H9 (cell line): ENCODE results near the gene STAU1. TPM values are rescaled to one million over a fixed set of nuclear protein-coding genes. Genes with fewer than 3 reads are reported as not detected.

Source experiments
- DNase-seq: peaks from one replicate; pipeline ENCODE4 v3.0.0-alpha.2; 2017
- H2AFZ ChIP-seq: one replicate; pipeline ENCODE4 v1.6.1; 2013; ENCODE audit warnings: mild to moderate bottlenecking, low read length, control low read depth, moderate library complexity
- H2AK5ac ChIP-seq: 2 replicates; pipeline ENCODE4 v1.6.1; 2013; ENCODE audit warnings: low read length, control low read depth, mixed read lengths; ENCODE audit not compliant: insufficient read length
- H2BK120ac ChIP-seq: one replicate; pipeline ENCODE4 v1.6.1; 2013; ENCODE audit warnings: low read depth, mild to moderate bottlenecking, low read length, control low read depth, inconsistent platforms; ENCODE audit not compliant: poor library complexity, severe bottlenecking
- H2BK12ac ChIP-seq: 2 replicates; pipeline ENCODE4 v1.6.1; 2013; ENCODE audit warnings: low read length, control low read depth, mixed read lengths, low read depth; ENCODE audit not compliant: insufficient read length
- H2BK15ac ChIP-seq: 2 replicates; pipeline ENCODE4 v1.6.1; 2013; ENCODE audit warnings: low read depth, low read length, control low read depth
- H2BK20ac ChIP-seq: one replicate; pipeline ENCODE4 v1.6.1; 2013; ENCODE audit warnings: low read depth, mild to moderate bottlenecking, low read length, control low read depth, inconsistent platforms; ENCODE audit not compliant: poor library complexity, severe bottlenecking
- H2BK5ac ChIP-seq: 2 replicates; pipeline ENCODE4 v1.6.1; 2013; ENCODE audit warnings: low read length, control low read depth, mixed read lengths; ENCODE audit not compliant: insufficient read length
- H3K14ac ChIP-seq: 2 replicates; pipeline ENCODE4 v1.6.1; 2013; ENCODE audit warnings: low read length, control low read depth; ENCODE audit not compliant: insufficient read depth
- H3K18ac ChIP-seq: 2 replicates; pipeline ENCODE4 v1.6.1; 2013; ENCODE audit warnings: low read depth, mild to moderate bottlenecking, mixed read lengths, low read length, control low read depth; ENCODE audit not compliant: insufficient read length
- H3K23ac ChIP-seq: 2 replicates; pipeline ENCODE4 v1.6.1; 2013; ENCODE audit warnings: low read length, control low read depth, mixed read lengths, low read depth; ENCODE audit not compliant: insufficient read length
- H3K23me2 ChIP-seq: 2 replicates; pipeline ENCODE4 v1.6.1; 2013; ENCODE audit warnings: low read depth, mild to moderate bottlenecking, mixed read lengths, low read length, control low read depth; ENCODE audit not compliant: insufficient read length, poor library complexity, severe bottlenecking
- H3K27ac ChIP-seq: 2 replicates; pipeline ENCODE4 v1.5.1; 2013; ENCODE audit warnings: low read length, control low read depth, mixed read lengths, low read depth; ENCODE audit not compliant: insufficient read length
- H3K27me3 ChIP-seq: 2 replicates; pipeline ENCODE4 v1.6.1; 2013; ENCODE audit warnings: low read length, control low read depth, inconsistent platforms; ENCODE audit not compliant: insufficient read depth
- H3K4ac ChIP-seq: 2 replicates; pipeline ENCODE4 v1.6.1; 2013; ENCODE audit warnings: low read depth, mild to moderate bottlenecking, control low read depth, inconsistent platforms, low read length, moderate library complexity
- H3K4me1 ChIP-seq: 2 replicates; pipeline ENCODE4 v1.6.1; 2013; ENCODE audit warnings: low read length, control low read depth, inconsistent platforms; ENCODE audit not compliant: insufficient read depth
- H3K4me2 ChIP-seq: 2 replicates; pipeline ENCODE4 v1.6.1; 2013; ENCODE audit warnings: low read length, control low read depth, mixed read lengths; ENCODE audit not compliant: insufficient read length, insufficient read depth
- H3K56ac ChIP-seq: 2 replicates; pipeline ENCODE4 v1.6.1; 2013; ENCODE audit warnings: low read depth, mild to moderate bottlenecking, mixed read lengths, low read length, control low read depth; ENCODE audit not compliant: insufficient read length
- H3K79me1 ChIP-seq: 2 replicates; pipeline ENCODE4 v1.6.1; 2013; ENCODE audit warnings: low read depth, mild to moderate bottlenecking, moderate library complexity, low read length, control low read depth, inconsistent platforms; ENCODE audit not compliant: insufficient read depth, poor library complexity, severe bottlenecking
- H3K79me2 ChIP-seq: 2 replicates; pipeline ENCODE4 v1.6.1; 2013; ENCODE audit warnings: low read length, control low read depth, inconsistent platforms; ENCODE audit not compliant: insufficient read depth
- H3K9ac ChIP-seq: 2 replicates; pipeline ENCODE4 v1.6.1; 2013; ENCODE audit warnings: low read length, control low read depth, mixed read lengths; ENCODE audit not compliant: insufficient read length; ENCODE audit errors: extremely low read depth
- H3K9me3 ChIP-seq: one replicate; pipeline ENCODE4 v1.6.1; 2013; ENCODE audit warnings: low read depth, low read length, inconsistent platforms; ENCODE audit not compliant: control insufficient read depth
- H3T11ph ChIP-seq: one replicate; pipeline ENCODE4 v1.6.1; 2013; ENCODE audit warnings: mild to moderate bottlenecking, low read length, control low read depth, inconsistent platforms
- H4K20me1 ChIP-seq: one replicate; pipeline ENCODE4 v1.6.1; 2013; ENCODE audit not compliant: control insufficient read depth, insufficient read length, insufficient read depth
- H4K5ac ChIP-seq: 2 replicates; pipeline ENCODE4 v1.6.1; 2013; ENCODE audit warnings: low read depth, mild to moderate bottlenecking, mixed read lengths, low read length, control low read depth; ENCODE audit not compliant: insufficient read length
- H4K8ac ChIP-seq: replicated peaks from 2 replicates; pipeline ENCODE4 v1.6.1; 2013; ENCODE audit warnings: low read length, control low read depth, mixed read lengths, low read depth; ENCODE audit not compliant: insufficient read length
- H4K91ac ChIP-seq: 2 replicates; pipeline ENCODE4 v1.6.1; 2013; ENCODE audit warnings: low read depth, mild to moderate bottlenecking, moderate library complexity, mixed read lengths, low read length, control low read depth; ENCODE audit not compliant: insufficient read length
- H3K27ac Mint-ChIP-seq, 3 experiments: 2 replicates in 2 of 3; 3 replicates in 1 of 3; pipeline ENCODE4 v1.8.0; 2020 to 2021; ENCODE audit warnings: mixed read lengths in 3 of 3, mild to moderate bottlenecking in 1 of 3, moderate library complexity in 1 of 3
- H3K27me3 Mint-ChIP-seq: 2 replicates; pipeline ENCODE4 v1.8.0; 2021; ENCODE audit warnings: low read depth, mild to moderate bottlenecking, moderate library complexity, mixed read lengths
- H3K36me3 Mint-ChIP-seq, 3 experiments: 2 replicates in 2 of 3; 3 replicates in 1 of 3; pipeline ENCODE4 v1.8.0; 2020 to 2021; ENCODE audit warnings: low read depth in 3 of 3, mixed read lengths in 3 of 3; ENCODE audit not compliant: insufficient read depth in 1 of 3
- H3K4me1 Mint-ChIP-seq, 2 experiments: 2 replicates each; pipeline ENCODE4 v1.8.0; 2020; ENCODE audit warnings: mixed read lengths in 2 of 2
- H3K4me3 Mint-ChIP-seq, 2 experiments: 2 replicates in 1 of 2; 3 replicates in 1 of 2; pipeline ENCODE4 v1.8.0; 2020 to 2021; ENCODE audit warnings: mild to moderate bottlenecking in 2 of 2, mixed read lengths in 2 of 2, moderate library complexity in 1 of 2
- H3K9me3 Mint-ChIP-seq, 2 experiments: 2 replicates in 1 of 2; 3 replicates in 1 of 2; pipeline ENCODE4 v1.8.0; 2020; ENCODE audit warnings: mild to moderate bottlenecking in 2 of 2, mixed read lengths in 2 of 2, moderate library complexity in 1 of 2
- CTCF ChIP-seq: fragments of 200-600 bp; sonication (generic); conservative IDR thresholded peaks from 3 replicates; pipeline ENCODE4 v1.8.0; 2021; ENCODE audit warnings: antibody characterized with exemption, mild to moderate bottlenecking
- WGBS: extraction: QIAGEN DNeasy Blood & Tissue Kit; methylation state at CpG from one replicate; pipeline ENCODE4 v1.1.7; 2013; ENCODE audit warnings: missing lambda C conversion rate, low lambda C conversion rate, mixed read lengths; ENCODE audit not compliant: insufficient read length; ENCODE audit errors: extremely low coverage; 5-methylcytosine and 5-hydroxymethylcytosine counted together
- total RNA-seq: library from RNA; stranded (reverse); gene quantifications from 2 replicates; pipeline ENCODE4 v1.2.1, GENCODE V29; 2021

Gene STAU1
- total RNA-seq, 1 experiment from 2014 or later, result 106 TPM

DNA sequence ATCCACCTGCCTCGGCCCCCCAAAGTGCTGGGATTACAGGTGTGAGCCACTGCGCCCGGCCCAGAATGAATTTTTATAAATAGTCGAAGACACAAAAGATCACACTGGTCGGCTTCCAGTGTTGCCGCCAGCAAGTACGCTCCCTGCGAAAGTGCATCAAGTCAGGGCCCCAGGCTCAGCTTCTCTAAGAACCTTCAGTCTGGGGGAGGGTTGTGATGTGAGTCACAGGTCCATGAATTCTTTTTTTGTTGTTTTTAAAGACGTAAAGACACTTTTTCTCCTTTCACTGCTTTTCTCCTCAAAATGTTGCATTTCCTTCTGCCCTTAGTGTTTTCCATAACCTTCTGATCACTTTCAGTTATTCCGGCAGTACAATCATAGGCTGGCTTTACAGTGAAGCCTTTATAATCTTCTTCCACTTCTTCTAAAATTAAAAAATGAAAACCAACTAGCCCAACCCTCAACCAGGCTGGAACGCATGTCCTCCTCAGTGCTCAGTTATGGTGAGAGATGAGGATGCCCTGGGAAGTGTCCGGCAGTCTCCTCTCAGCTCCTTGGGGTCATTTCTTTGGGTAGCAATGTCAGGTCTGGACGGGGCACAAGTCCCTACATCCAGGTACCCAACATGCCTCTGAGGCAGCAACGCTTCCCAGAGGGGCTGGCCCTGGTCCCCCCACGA is 75.4 kb downstream of the STAU1 start:
- Histone ChIP-seq H3K23me2 (no peaks in the 10 kb centered on the region), H3K23ac (no peak overlapping the region), H3K79me1 (no peaks in the 10 kb centered on the region), H2AFZ (no peak overlapping the region), H3K27ac (no peak overlapping the region), H2BK15ac (no peak overlapping the region), H3K4me1 (no peaks in the 10 kb centered on the region), H3K79me2 (no peaks in the 10 kb centered on the region), H3K14ac (no peak overlapping the region), H3K27me3 (no peaks in the 10 kb centered on the region), H2BK12ac (no peak overlapping the region), H4K5ac (no peak overlapping the region), H2BK5ac (no peak overlapping the region), H3K4ac (no peak overlapping the region), H2BK20ac (no peak overlapping the region), H3K18ac (no peak overlapping the region), H4K8ac (no peak overlapping the region), H2BK120ac (no peak overlapping the region), H4K20me1 (no peaks in the 10 kb centered on the region), H3T11ph (no peak overlapping the region), H2AK5ac (no peak overlapping the region), H4K91ac (no peak overlapping the region), H3K4me2 (no peak overlapping the region), H3K9me3 (no peaks in the 10 kb centered on the region), H3K9ac (no peak overlapping the region), H3K56ac (no peak overlapping the region)
- no CpG with 5 or more reads among the region's 15 CpGs for WGBS
- Mint-ChIP-seq H3K4me1 (no peaks in the 10 kb centered on the region), H3K27me3 (no peaks in the 10 kb centered on the region), H3K27ac (peak overlapping the region; percentile 2 to 52 (median 19); a peak in 5 of 7 replicates), H3K4me3 (no peak overlapping the region), H3K9me3 (no peaks in the 10 kb centered on the region), H3K36me3 (peaks cover 31 to 57% (median 56%) of the 10 kb centered on the region in 3 experiments; a peak in 6 of 7 replicates)
- no peak for TF ChIP-seq CTCF
- DNase-seq, result no peak
